GM20000 (cell line): ENCODE results near the gene CENPC.
"Not testable (repeated sequence)": the region's sequence is repeated elsewhere in the genome, so short reads cannot be mapped to it uniquely, and the experiment has no call there.

Experiments
- DNase-seq: peaks from one replicate; pipeline ENCODE4 v3.0.0; 2012; ENCODE audit warnings: low spot score
- TF ChIP-seq, protein P1 (sequence below): IDR thresholded peaks from 2 replicates; pipeline ENCODE4 v1.5.1; 2012; ENCODE audit warnings: mild to moderate bottlenecking, control low read depth; ENCODE audit errors: extremely low read depth, missing control alignments

The CENPC gene

GRCh38 chr4:67456577-67457196 is 88.6 kb downstream of the CENPC start:
- TF ChIP-seq, protein P1, sequence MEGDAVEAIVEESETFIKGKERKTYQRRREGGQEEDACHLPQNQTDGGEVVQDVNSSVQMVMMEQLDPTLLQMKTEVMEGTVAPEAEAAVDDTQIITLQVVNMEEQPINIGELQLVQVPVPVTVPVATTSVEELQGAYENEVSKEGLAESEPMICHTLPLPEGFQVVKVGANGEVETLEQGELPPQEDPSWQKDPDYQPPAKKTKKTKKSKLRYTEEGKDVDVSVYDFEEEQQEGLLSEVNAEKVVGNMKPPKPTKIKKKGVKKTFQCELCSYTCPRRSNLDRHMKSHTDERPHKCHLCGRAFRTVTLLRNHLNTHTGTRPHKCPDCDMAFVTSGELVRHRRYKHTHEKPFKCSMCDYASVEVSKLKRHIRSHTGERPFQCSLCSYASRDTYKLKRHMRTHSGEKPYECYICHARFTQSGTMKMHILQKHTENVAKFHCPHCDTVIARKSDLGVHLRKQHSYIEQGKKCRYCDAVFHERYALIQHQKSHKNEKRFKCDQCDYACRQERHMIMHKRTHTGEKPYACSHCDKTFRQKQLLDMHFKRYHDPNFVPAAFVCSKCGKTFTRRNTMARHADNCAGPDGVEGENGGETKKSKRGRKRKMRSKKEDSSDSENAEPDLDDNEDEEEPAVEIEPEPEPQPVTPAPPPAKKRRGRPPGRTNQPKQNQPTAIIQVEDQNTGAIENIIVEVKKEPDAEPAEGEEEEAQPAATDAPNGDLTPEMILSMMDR: no peak
- DNase-seq: no peak

DNA sequence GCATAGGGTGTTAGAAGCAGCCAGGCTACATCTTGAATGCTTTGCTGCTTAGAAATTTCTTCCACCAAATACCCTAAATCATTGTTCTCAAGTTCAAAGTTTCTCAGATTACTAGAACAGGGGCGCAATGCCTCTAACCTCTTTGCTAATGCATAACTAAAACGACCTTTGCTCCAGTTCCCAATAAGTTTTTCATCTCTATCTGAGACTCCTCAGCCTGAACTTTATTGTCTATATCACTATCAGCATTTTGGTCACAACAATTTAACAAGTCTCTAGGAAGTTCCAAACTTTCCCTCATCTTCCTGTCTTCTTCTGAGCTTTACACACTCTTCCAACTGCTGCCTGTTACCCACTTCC is 92.5 kb downstream of the CENPC start:
- not testable (repeated sequence) for DNase-seq

- no peak for DNase-seq
- TF ChIP-seq, protein P1: no peak
Observed at GRCh38 chr4:67452100-67452845, 93.0 kb downstream of the CENPC start.

GRCh38 chr4:67451464-67451863 is 93.8 kb downstream of the CENPC start:
- no peak for DNase-seq
- TF ChIP-seq, protein P1: no peak

DNA sequence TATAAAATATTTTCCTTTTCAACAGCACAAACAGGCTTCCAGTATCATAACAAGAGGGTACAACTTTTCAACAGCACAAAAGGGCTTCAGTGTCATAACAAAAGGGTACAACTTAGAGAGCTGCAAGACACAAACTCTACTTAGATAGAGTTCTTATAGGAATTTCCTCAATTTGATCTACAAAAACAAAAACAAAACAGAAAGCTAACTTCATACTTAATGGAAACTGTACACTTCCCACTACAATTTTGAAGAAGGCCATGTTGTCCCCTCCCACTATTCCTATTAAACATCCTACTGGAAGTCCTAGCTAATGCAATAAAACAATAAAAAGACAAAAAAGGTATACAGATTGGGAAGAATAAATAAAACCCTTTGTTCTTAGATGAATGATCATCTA is 96.7 kb downstream of the CENPC start:
- TF ChIP-seq, protein P1: no peak
- no peak for DNase-seq

- TF ChIP-seq, protein P1: no peak
- no peak for DNase-seq
Observed at GRCh38 chr4:67447873-67448272, 97.4 kb downstream of the CENPC start.

GRCh38 chr4:67446811-67447210 is 98.5 kb downstream of the CENPC start:
- TF ChIP-seq, protein P1: no peak
- DNase-seq: no peak

DNA sequence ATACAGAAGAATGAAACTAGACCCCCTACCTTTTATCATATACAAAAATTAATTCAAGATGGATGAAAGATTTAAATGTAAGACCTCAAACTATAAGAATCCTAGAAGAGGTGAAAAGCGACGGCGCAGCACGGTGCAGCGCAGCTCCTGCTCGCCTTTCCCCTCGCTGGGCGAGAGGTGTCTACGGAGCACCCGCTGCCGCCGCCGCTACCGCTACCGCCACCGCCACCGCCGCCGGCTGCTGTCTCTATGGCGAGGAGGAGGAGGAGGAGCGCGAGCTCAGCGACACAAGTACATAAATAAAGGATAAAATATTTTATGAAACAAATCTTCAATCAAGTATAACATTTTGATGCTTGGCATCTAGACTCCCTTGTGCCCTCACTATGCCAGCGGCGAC is 99.4 kb downstream of the CENPC start:
- not testable (repeated sequence) for DNase-seq
